GM08714 (cell line): ENCODE data around the gene BACE2.
"Not testable (repeated sequence)": the region's sequence is repeated elsewhere in the genome, so short reads cannot be mapped to it uniquely, and the experiment has no call there.

Source experiments
- H3K4me3 ChIP-seq: fragments of 200-500 bp; sonication (Bioruptor generic); 2 replicates; pipeline ENCODE4 v1.5.1; 2014; ENCODE audit warnings: mild to moderate bottlenecking, low read length, inconsistent platforms
- ZNF274 ChIP-seq: IDR thresholded peaks from 2 replicates; pipeline ENCODE4 v1.6.1; 2012; ENCODE audit warnings: mild to moderate bottlenecking, low read depth, low read length

The BACE2 gene

DNA sequence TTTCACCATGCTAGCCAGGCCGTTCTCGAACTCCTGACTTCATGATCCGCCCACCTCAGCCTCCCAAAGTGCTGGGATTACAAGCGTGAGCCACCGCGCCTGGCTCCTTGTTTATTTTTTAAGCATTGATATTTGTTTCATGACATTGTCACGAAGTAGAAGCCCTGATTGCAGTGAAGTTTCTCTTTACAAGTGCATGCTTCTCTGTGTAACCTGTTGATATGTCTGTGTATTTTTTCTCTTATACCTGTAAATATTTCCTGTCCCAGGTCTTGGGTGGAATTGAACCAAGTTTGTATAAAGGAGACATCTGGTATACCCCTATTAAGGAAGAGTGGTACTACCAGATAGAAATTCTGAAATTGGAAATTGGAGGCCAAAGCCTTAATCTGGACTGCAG lies 75.1 kb downstream of the BACE2 start:
- no peak for TF ChIP-seq ZNF274
- no peak overlapping the region for H3K4me3 ChIP-seq

DNA sequence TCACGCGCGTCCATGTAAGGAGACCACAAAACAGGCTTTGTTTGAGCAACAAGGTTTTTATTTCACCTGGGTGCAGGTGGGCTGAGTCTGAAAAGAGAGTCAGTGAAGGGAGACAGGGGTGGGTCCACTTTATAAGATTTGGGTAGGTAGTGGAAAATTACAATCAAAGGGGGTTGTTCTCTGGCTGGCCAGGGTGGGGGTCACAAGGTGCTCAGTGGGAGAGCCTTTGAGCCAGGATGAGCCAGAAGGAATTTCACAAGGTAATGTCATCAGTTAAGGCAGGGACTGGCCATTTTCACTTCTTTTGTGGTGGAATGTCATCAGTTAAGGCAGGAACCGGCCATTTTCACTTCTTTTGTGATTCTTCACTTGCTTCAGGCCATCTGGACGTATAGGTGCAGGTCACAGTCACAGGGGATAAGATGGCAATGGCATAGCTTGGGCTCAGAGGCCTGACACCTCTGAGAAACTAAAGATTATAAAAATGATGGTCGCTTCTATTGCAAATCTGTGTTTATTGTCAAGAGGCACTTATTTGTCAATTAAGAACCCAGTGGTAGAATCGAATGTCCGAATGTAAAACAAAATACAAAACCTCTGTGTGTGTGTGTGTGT lies 76.4 kb downstream of the BACE2 start:
- H3K4me3 ChIP-seq = not testable (repeated sequence)

DNA sequence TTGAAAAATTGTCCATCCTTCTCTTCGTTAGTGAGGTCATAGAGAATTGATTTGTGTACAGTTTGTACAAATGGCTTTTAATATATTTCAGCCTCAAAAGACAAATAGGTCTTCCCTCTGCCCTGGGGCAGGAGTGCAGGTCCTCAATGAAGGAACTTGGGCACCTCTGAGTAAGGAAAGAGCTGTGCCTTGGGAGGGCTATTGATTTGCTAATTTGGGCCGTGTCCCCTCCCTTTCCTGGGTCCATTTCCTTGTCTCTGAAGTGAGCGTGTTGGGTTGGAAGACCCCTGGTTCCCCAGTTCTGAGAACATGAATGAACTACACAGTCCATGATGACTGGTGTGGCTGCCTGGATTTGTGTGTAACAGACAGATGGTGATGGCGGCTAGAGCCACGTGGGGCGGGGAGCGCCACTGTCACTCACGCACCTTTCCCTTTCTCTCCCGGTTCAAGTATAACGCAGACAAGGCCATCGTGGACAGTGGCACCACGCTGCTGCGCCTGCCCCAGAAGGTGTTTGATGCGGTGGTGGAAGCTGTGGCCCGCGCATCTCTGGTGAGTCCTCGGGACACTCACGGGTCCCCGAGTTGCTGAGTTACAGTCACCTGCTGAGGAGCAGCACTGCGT lies 77.7 kb downstream of the BACE2 start:
- no peak overlapping the region for H3K4me3 ChIP-seq
- TF ChIP-seq ZNF274 = no peak

DNA sequence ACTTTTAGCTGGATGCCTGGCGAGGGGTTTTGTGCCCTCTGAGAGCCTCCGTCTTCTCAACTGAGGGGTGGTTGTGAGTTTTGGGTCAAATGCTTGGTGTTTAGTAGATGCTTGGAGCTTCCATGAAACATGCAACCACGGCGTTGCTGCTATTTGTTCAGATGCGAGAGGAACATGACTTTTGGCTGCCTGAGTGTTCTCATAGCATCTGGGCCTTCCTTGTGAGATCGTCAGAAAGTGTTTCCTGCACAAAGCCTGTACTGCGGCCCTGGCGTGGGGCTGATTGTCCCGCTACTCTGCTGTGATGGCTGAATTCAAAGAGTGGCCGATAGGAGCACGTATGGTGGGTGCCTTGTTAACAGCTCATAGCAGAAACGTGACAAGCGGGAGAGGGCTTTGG lies 78.8 kb downstream of the BACE2 start:
- no peak for TF ChIP-seq ZNF274
- no peak overlapping the region for H3K4me3 ChIP-seq

DNA sequence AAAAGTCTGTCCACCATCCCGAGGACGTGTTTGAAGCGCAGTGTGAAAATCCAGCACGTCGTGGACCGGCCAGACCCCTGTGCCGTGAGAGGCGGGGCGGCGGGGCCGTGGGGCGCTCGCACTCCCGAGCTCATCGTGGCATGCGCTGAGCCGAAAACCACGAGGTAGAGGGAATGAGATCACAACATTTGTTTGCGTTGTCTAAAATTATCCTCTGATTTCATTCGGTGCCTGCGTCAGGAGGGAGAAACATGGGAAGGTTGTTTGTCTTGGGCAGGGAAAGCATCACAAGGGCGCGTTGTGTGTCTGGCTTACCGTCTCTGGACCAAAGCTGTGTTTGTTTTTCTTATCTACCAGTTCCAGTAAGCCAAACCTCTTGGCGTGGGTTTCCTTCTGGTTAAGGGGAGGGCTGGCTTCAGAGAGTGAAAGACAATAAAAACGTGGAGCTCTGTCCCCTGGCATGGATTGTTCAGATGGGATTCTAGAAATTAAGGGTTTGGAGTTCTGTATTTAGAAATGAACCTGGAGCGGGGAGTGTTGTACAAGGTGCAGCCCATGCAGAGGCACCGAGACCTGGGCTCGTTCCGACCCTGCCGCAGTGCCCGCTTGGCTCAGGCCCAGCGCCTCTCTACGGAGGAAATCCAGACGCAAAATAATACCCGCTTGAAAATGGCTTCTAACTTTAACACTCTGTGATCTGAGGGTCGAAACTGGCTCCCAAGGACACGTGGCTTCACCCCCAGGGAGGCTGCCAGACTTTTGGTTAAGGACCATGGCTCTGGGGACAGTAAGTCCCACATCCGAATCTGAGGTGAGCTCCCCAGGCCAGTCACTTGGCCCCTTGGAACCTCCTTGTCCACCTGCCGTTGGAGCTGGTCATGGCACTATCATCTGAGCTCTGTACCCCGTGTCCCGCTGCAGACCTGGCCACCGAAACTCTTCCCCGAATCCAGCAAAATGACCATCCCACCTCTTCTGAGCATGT lies 79.9 kb downstream of the BACE2 start:
- no peak for TF ChIP-seq ZNF274
- H3K4me3 ChIP-seq = no peak overlapping the region

DNA sequence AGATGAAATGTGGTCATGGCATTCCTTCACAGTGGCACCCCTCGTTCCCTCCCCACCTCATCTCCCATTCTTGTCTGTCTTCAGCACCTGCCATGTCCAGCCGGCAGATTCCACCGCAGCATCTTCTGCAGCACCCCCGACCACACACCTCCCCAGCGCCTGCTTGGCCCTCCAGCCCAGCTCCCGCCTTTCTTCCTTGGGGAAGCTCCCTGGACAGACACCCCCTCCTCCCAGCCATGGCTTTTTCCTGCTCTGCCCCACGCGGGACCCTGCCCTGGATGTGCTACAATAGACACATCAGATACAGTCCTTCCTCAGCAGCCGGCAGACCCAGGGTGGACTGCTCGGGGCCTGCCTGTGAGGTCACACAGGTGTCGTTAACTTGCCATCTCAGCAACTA lies 81.5 kb downstream of the BACE2 start:
- H3K4me3 ChIP-seq = no peak overlapping the region
- TF ChIP-seq ZNF274 = no peak

DNA sequence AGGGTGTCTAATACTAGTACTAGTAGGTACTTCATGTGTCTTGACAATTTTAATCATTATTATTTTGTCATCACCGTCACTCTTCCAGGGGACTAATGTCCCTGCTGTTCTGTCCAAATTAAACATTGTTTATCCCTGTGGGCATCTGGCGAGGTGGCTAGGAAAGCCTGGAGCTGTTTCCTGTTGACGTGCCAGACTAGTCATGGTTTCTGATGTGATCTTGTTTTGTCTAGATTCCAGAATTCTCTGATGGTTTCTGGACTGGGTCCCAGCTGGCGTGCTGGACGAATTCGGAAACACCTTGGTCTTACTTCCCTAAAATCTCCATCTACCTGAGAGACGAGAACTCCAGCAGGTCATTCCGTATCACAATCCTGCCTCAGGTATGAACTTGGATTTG lies 82.6 kb downstream of the BACE2 start:
- no peak overlapping the region for H3K4me3 ChIP-seq
- TF ChIP-seq ZNF274 = no peak

DNA sequence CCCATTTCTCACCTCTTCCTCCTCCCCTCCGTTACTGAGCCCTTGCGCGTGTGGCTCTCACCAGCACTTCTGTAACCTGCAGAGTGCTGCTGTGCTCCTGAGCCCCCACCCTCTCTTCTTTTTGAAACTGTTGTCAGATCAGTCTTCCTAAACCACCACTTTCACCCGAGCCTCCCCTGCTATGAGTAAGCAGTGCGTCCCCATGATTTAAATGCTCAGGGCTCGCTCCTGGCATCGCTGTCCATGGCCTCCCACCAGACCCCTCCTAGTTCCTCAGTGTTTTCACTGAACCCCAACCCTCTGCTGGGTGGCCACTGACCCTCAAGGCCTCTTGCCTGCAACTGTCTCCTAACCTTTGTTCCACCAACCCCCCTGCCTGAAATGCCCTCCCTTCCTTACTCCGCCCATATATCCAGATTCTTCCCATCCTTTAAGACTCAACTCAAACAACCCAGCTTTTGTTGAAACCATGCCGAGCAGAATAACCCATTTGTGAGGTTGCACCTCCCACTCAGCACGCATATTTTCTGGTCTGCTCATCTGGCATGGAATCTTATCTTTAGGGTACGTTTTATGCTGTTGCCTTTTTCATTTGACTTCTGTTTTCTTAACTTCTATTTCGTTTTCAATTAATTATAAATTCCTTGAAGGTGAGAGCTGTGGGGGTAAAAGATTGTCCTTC lies 84.1 kb downstream of the BACE2 start:
- H3K4me3 ChIP-seq = no peak overlapping the region
- no peak for TF ChIP-seq ZNF274

DNA sequence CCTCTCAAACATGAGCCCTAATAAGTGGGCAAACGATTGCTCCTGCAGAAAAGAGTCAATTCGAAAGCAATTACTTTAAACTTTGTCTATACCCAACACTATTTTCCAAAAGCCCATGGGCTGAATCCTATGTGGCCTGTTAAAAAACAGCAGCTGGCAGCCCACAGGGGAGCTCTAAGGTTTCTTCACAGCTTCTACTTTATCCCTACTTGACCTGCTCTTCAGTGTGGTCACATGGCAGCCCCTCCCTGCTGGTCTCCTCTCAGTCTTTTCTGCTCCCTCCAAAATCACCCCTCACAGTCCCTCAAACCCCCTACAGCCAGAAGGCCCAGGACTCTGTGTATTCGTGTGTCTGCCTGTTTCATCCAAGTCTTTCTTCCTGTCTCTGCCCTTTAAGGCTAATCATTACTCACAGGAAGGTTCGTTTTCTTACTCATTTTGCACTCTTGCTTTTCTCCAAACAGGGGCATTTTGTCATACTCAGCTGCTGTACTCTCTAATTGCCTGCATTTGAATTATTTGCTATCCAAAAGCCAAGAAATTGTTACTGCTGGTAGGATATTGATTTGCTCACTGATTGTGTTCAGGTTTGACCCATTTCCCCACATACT lies 86.2 kb downstream of the BACE2 start:
- no peak overlapping the region for H3K4me3 ChIP-seq
- TF ChIP-seq ZNF274 = no peak

DNA sequence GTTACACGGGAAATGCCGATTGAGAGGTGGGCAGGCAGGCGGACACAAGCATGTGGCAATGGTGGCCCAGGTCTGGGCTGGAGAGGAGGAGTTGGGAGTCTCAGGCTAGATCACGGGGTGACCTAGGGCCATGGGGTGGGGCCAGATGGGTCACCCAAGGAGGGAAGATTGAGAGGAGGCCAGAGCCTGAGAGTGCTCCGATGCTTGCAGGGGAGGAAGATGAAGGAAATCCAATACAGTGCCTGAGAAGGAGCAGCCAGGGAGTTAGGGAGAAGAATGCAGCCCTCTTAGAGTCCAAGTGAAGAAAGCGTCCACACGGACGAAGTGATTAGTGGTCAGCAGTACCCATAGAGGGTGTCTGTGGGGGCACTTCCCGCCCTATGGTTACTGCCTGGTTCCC lies 87.2 kb downstream of the BACE2 start:
- no peak for TF ChIP-seq ZNF274
- H3K4me3 ChIP-seq = no peak overlapping the region

DNA sequence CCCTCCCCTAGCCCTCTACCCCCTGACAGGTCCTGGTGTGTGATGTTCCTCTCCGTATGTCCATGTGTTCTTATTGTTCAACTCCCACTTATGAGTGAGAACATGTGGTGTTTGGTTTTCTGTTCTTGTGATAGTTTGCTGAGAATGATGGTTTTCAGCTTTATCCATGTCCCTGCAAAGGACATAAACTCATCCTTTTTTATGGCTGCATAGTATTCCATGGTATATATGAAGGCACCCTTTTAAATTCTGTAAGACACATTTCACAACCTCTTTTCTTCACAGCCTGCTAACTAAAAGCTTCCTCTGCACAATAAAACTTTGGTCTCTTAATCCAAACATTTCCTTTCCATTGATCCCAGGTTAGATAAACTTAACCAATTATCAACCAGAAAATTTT lies 88.3 kb downstream of the BACE2 start:
- H3K4me3 ChIP-seq = not testable (repeated sequence)

DNA sequence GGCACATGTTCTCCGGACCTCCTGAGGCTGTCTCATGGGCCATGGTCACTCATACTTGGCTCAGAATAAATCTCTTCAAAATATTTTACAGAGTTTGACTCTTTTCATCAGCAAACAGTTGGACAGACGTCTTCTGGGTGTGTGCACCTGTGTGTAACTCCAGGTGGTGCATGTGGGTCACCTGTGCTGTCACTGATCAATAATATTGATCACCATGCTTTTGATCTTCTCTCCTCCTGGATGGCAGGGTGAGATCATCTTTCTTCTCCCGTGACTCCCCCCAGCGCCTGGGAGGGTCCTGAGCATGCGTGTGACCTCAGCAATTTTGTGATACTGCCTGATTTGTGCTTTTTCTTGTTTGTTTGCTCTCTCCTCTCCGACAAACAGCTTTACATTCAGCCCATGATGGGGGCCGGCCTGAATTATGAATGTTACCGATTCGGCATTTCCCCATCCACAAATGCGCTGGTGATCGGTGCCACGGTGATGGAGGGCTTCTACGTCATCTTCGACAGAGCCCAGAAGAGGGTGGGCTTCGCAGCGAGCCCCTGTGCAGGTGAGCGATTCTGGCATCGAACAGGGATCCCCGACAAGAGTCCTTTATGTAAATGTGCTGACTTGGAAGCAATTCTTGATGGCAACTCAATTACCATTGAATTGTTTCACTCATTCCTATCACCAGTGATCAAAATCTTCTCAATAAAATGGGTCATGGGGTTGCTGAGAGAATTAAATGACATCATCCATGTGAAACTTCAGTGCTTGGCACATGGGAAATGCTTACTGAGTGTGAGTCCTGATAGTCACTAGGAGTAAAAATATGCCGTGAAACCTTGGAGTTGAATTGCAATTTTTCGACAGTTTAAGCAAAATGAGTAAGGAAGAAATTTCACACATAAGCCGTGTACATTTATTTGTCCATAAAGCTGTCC lies 89.1 kb downstream of the BACE2 start:
- TF ChIP-seq ZNF274 = no peak
- no peak overlapping the region for H3K4me3 ChIP-seq

DNA sequence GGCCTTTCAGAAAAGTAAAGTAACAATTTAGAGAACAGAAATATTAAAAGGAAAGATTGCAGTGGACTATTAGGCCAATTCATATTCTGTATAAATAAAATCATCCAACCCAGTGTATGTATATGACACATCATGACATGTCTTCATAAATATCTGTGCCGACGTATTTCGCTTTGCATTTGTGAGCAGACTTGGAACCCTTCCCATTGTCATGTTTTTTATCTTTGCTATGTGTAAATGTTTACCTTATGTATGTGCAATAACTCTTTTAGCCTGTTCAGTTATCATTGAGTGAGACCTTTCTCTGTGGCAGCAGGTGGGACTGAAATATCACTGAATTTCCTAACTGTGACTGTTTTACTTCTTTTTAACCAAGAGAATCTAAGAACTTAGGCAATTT lies 90.7 kb downstream of the BACE2 start:
- no peak overlapping the region for H3K4me3 ChIP-seq
- TF ChIP-seq ZNF274 = no peak
